ENCODE data around the gene SEC24B. TPM values are rescaled to one million over a fixed set of nuclear protein-coding genes. Genes with fewer than 3 reads are reported as not detected.
"Not testable (repeated sequence)": the region's sequence is repeated elsewhere in the genome, so short reads cannot be mapped to it uniquely, and the experiment has no call there.

SEC24B gene
- total RNA-seq, 2 donors from 2014 or later, result 23.5 to 29.4 TPM

DNA sequence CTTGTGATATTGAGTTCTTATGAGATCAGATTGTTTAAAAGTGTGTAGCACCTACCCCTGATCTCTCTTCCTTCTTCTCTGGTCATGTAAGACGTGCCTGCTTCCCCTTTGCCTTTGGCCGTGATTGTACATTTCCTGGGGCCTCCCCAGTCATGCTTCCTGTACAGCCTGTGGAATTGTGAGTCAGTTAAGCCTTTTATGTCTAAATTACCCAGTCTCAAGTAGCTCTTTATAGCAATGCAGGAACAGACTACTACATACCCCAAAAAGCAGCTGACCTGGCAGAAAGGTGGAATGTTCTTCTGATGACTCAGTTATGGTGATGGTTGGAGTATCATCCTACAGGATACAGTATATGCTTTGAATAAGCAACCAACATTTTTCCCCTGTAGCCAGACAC is 115.0 kb downstream of the SEC24B start:
- ATAC-seq (peak; percentile 76 to 98), DNase-seq (ENCODE audit: low spot score in 2 of 2) (peak in 1 of 2 donors; percentile 61)
- H3K27ac Mint-ChIP-seq, result peak overlapping the region; percentile 31 to 77
- H3K36me3 Mint-ChIP-seq, result peaks cover 8 to 38% of the 10 kb centered on the region in 2 donors
- peaks cover 4 to 10% of the 10 kb centered on the region in 2 donors for H3K9me3 Mint-ChIP-seq

GRCh38 chr4:109552237-109552636 is 118.6 kb downstream of the SEC24B start:
- no peak for DNase-seq (ENCODE audit: low spot score in 2 of 2)
- ATAC-seq, result no peak
- H3K27ac Mint-ChIP-seq, result no peak overlapping the region

GRCh38 chr4:109553130-109553529 is 119.5 kb downstream of the SEC24B start:
- peak overlapping the region in 1 of 2 donors; percentile 19 for H3K27ac Mint-ChIP-seq
- ATAC-seq (no peak), DNase-seq (ENCODE audit: low spot score in 2 of 2) (no peak)
- peaks cover 4 to 6% of the 10 kb centered on the region in 2 donors for H3K9me3 Mint-ChIP-seq
- H3K36me3 Mint-ChIP-seq, result peaks cover 12 to 43% of the 10 kb centered on the region in 2 donors

More at GRCh38 chr4:109552237-109552636, 118.6 kb downstream of the SEC24B start:
- Mint-ChIP-seq H3K9me3 (peaks cover 4 to 10% of the 10 kb centered on the region in 2 donors), H3K36me3 (peaks cover 10 to 48% of the 10 kb centered on the region in 2 donors)

- Mint-ChIP-seq H3K36me3 (peaks cover 22 to 37% of the 10 kb centered on the region in 2 donors), H3K9me3 (peaks cover 0 to 3% of the 10 kb centered on the region in 2 donors), H3K27ac (no peak overlapping the region)
- DNase-seq (ENCODE audit: low spot score in 2 of 2), result no peak
- no peak for ATAC-seq
Observed at GRCh38 chr4:109554971-109555370, 121.4 kb downstream of the SEC24B start.

DNA sequence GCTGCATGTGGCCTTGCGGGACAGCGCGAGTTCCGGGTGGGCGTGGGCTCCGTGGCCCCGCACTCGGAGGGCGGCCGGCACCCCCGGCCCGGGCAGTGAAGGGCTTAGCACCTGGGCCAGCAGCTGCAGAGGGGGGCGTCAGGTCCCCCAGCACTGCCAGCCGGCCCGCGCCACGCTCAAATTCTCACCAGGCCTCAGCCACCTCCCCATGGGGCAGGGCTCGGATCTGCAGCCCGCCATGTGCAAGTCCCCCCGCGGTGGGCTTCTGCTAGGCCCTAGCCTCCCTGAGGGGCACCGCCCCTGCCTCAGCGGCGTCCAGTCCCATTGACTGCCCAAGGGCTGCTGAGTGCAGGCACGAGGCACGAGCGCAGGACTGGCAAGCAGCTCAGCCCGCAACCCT is 123.8 kb downstream of the SEC24B start:
- ATAC-seq (no peak), DNase-seq (ENCODE audit: low spot score in 2 of 2) (no peak)
- Mint-ChIP-seq H3K36me3 (peaks cover 32 to 36% of the 10 kb centered on the region in 2 donors), H3K27ac (no peak overlapping the region), H3K9me3 (peaks cover 0 to 3% of the 10 kb centered on the region in 2 donors)

GRCh38 chr4:109558095-109558494 is 124.5 kb downstream of the SEC24B start:
- not testable (repeated sequence) for ATAC-seq; H3K9me3 Mint-ChIP-seq; DNase-seq (ENCODE audit: low spot score in 2 of 2)
- H3K36me3 Mint-ChIP-seq, result peaks cover 32 to 34% of the 10 kb centered on the region in 2 donors
- H3K27ac Mint-ChIP-seq, result peak overlapping the region in 1 of 2 donors; percentile 91

GRCh38 chr4:109559625-109559982 is 126.0 kb downstream of the SEC24B start:
- peaks cover 0 to 3% of the 10 kb centered on the region in 2 donors for H3K9me3 Mint-ChIP-seq
- DNase-seq (ENCODE audit: low spot score in 2 of 2) (peak; percentile 45 to 70), ATAC-seq (peak; percentile 28 to 39)
- H3K36me3 Mint-ChIP-seq, result peaks cover 26 to 31% of the 10 kb centered on the region in 2 donors
- peak overlapping the region; percentile 91 to 99 for H3K27ac Mint-ChIP-seq

- peak; percentile 87 to 90 for ATAC-seq
- H3K9me3 Mint-ChIP-seq, result peaks cover 0 to 3% of the 10 kb centered on the region in 2 donors
- peaks cover 26 to 36% of the 10 kb centered on the region in 2 donors for H3K36me3 Mint-ChIP-seq
- peak; percentile 89 to 90 for DNase-seq (ENCODE audit: low spot score in 2 of 2)
- peak within 1 kb of the TSS; percentile 91 to 99 for H3K27ac Mint-ChIP-seq
Observed at GRCh38 chr4:109559983-109560686, 126.5 kb downstream of the SEC24B start, which contains the start of gene MCUB. Gene MCUB, plus strand, starts transcription at chr4:109560246. Its CDS starts 92 bp downstream, at chr4:109560338.

GRCh38 chr4:109560687-109561461 is 127.3 kb downstream of the SEC24B start:
- DNase-seq (ENCODE audit: low spot score in 2 of 2) (peak; percentile 51 to 77), ATAC-seq (peak; percentile 73 to 78)
- peaks cover 0 to 3% of the 10 kb centered on the region in 2 donors for H3K9me3 Mint-ChIP-seq
- H3K27ac Mint-ChIP-seq, result peak overlapping the region; percentile 83 to 91
- H3K36me3 Mint-ChIP-seq, result peaks cover 26 to 39% of the 10 kb centered on the region in 2 donors

DNA sequence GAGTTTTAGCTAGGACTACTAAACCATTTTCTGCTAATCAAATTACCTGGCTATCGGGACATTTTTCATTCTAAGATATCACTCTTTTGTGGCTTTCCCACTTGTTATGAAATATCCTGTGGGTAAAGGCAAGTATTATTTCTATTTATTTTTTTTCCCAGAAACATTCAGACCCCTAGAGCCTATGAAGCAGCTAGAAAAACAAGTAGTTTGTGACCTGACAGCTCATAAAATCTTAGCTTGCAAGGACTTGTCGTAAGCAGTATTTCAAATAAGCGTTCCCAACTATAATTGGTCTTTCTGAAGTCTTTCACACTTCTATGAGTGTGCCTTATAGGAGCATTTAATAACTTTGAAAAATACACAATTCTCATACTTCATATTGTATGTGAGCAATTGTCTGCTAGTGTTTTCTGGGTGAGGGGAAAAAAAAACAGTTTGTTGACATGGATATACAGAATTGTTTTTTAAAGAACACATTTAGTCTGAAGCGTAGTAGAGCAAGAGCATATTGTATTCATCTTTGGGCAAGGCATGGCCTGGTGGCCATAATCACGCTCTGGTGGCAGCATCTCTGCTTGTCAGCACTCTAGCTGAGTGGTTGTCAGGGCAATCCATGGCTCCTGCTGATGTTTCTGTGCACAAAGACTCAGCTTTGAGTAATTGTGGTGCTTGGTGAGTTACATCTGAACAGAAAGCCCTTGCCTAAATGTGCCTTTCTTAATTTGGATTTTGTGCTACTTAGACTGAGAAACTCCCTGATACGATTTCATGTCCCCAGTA is 129.0 kb downstream of the SEC24B start:
- H3K9me3 Mint-ChIP-seq, result peaks cover 0 to 3% of the 10 kb centered on the region in 2 donors
- peaks cover 26 to 32% of the 10 kb centered on the region in 2 donors for H3K36me3 Mint-ChIP-seq
- H3K27ac Mint-ChIP-seq, result peak overlapping the region; percentile 91
- ATAC-seq (peak; percentile 10 to 28), DNase-seq (ENCODE audit: low spot score in 2 of 2) (peak in 1 of 2 donors; percentile 38)

GRCh38 chr4:109571494-109571893 is 137.9 kb downstream of the SEC24B start:
- Mint-ChIP-seq H3K27ac (peak overlapping the region in 1 of 2 donors; percentile 51), H3K9me3 (peaks cover 0 to 5% of the 10 kb centered on the region in 2 donors), H3K36me3 (peaks cover 0 to 43% of the 10 kb centered on the region in 2 donors)
- DNase-seq (ENCODE audit: low spot score in 2 of 2) (no peak), ATAC-seq (peak; percentile 39 to 84)

DNA sequence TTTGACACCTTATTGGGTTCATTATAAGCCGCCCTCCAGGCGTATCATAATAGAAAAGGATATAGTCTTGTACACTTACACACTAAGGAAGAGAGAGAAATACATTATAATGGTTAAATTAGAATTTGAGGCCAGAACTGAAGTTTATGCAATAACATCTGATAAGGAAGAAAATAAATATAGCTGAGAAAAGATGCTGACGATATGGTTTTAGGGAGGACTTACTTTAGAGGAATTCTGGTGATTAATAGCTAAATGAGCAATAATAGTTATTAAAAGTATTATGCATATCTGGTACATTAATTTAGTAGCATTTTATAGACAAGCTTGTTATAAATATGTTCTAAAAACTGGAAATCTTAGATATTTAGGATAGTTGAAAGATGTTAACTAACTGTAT is 138.5 kb downstream of the SEC24B start:
- DNase-seq (ENCODE audit: low spot score in 2 of 2), result no peak
- Mint-ChIP-seq H3K9me3 (peaks cover 0 to 5% of the 10 kb centered on the region in 2 donors), H3K36me3 (peaks cover 0 to 45% of the 10 kb centered on the region in 2 donors), H3K27ac (peak overlapping the region in 1 of 2 donors; percentile 51)
- no peak for ATAC-seq

DNA sequence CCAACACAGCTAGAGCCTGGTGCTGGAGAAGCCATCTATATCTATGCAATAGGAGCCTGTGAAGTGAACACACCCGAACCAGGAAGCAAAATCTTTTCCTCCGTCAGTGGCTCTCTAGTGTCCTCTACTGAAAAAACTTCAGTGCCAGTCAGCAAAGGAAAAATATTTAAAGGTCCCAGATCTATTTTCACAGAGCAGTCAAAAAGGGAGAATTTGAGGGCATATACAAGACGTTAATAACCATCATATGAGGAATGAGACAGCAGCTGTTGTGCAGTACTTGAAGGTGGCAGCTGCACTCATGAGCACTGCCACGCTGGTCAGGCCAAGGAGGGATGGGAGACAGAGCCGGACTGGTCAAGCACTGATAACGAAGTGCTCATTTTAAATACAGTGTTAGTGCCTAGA is 140.8 kb downstream of the SEC24B start:
- DNase-seq (ENCODE audit: low spot score in 2 of 2) (no peak), ATAC-seq (peak; percentile 45 to 46)
- Mint-ChIP-seq H3K9me3 (peaks cover 0 to 5% of the 10 kb centered on the region in 2 donors), H3K27ac (peak overlapping the region; percentile 24 to 58), H3K36me3 (peaks cover 9 to 46% of the 10 kb centered on the region in 2 donors)

GRCh38 chr4:109574931-109575804 is 141.6 kb downstream of the SEC24B start:
- ATAC-seq, result peak; percentile 54 to 63
- H3K9me3 Mint-ChIP-seq, result peaks cover 0 to 5% of the 10 kb centered on the region in 2 donors
- DNase-seq (ENCODE audit: low spot score in 2 of 2), result no peak
- H3K27ac Mint-ChIP-seq, result peak overlapping the region; percentile 24 to 58
- H3K36me3 Mint-ChIP-seq, result peaks cover 10 to 43% of the 10 kb centered on the region in 2 donors

DNA sequence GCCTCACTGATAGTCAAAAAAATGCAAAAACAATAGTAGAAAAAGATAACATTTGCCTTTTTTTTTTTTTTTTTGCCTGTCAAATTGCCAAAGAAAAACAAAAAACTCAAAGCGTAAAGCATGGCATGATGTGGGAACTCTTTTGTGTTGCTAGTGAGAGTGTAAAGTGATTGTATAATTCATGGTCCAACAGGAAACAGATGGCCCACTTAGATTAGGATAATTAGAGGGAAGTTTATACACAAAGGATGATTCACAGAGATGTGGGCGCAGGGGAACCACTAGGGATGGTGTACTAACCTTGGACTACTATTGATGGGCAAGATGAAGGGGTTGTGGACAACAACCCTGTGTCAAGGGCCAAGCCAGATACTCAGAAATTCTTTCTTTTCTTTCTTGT is 142.8 kb downstream of the SEC24B start:
- ATAC-seq (peak in 1 of 2 donors; percentile 63), DNase-seq (ENCODE audit: low spot score in 2 of 2) (no peak)
- Mint-ChIP-seq H3K27ac (peak overlapping the region; percentile 15 to 27), H3K9me3 (peaks cover 0 to 6% of the 10 kb centered on the region in 2 donors), H3K36me3 (peaks cover 17 to 42% of the 10 kb centered on the region in 2 donors)

Data from activated naive CD4-positive, alpha-beta T cell treated with anti-CD3 and anti-CD28 coated beads, Interleukin-2, amount 50 U/mL, for 72 hours (primary cell).